Astrocyte of the cerebellum (primary cell): ENCODE results near the gene C12orf57.

ENCODE experiments used
- DNase-seq: peaks from one replicate; pipeline ENCODE4 v3.0.0-alpha.2; 2011; ENCODE audit warnings: low read depth
- H3K4me3 ChIP-seq: 2 replicates; pipeline ENCODE4 v1.5.1; 2011; ENCODE audit warnings: mild to moderate bottlenecking, low read depth, low read length, moderate library complexity
- in situ Hi-C: cut with HindIII; loops from 2 replicates; pipeline ENCODE4 v1.10.0; 2017; ENCODE audit warnings: low sequenced_read_pairs
- TF ChIP-seq, protein P1 (sequence below): IDR thresholded peaks from 2 replicates; pipeline ENCODE4 v1.5.1; 2012; ENCODE audit warnings: low read length, low read depth, moderate library complexity, mild to moderate bottlenecking; ENCODE audit errors: missing control alignments

The C12orf57 gene

GRCh38 chr12:6965026-6965661 is 21.3 kb downstream of the C12orf57 start:
- no peak overlapping the region for H3K4me3 ChIP-seq
- in situ Hi-C loops = no loop called here
- TF ChIP-seq, protein P1, sequence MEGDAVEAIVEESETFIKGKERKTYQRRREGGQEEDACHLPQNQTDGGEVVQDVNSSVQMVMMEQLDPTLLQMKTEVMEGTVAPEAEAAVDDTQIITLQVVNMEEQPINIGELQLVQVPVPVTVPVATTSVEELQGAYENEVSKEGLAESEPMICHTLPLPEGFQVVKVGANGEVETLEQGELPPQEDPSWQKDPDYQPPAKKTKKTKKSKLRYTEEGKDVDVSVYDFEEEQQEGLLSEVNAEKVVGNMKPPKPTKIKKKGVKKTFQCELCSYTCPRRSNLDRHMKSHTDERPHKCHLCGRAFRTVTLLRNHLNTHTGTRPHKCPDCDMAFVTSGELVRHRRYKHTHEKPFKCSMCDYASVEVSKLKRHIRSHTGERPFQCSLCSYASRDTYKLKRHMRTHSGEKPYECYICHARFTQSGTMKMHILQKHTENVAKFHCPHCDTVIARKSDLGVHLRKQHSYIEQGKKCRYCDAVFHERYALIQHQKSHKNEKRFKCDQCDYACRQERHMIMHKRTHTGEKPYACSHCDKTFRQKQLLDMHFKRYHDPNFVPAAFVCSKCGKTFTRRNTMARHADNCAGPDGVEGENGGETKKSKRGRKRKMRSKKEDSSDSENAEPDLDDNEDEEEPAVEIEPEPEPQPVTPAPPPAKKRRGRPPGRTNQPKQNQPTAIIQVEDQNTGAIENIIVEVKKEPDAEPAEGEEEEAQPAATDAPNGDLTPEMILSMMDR = peak; percentile 89
- DNase-seq = peak; percentile 69

GRCh38 chr12:6965714-6966113 is 21.9 kb downstream of the C12orf57 start:
- H3K4me3 ChIP-seq = no peak overlapping the region
- in situ Hi-C loops = no loop called here
- TF ChIP-seq, protein P1 = no peak
- no peak for DNase-seq

GRCh38 chr12:6966351-6966750 is 22.5 kb downstream of the C12orf57 start:
- in situ Hi-C loops = no loop called here
- DNase-seq = no peak

GRCh38 chr12:6967651-6968100 is 23.9 kb downstream of the C12orf57 start:
- TF ChIP-seq, protein P1 = no peak
- DNase-seq = no peak
- in situ Hi-C loops = no loop called here
- H3K4me3 ChIP-seq = no peak overlapping the region

More at GRCh38 chr12:6966351-6966750, 22.5 kb downstream of the C12orf57 start:
- H3K4me3 ChIP-seq = no peak overlapping the region
- TF ChIP-seq, protein P1 = no peak

DNA sequence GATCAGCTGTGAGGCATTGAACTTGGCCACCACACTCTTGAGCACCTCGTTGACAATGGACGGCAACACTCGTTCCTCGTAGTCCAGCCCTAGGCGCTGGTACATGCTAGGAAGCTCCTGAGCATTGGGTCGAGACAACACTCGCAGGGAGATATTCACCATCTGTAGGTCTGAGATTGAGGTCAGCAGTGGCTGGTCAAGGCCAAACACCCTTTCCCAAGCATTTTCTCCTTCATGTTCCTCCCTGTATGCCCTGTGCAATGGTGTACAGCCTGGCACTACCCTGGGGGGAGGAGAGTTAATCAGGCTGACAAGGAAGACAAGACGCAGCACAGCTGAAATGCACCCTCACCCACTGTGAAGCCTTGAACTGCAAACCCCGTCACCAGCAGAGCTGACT is 24.6 kb downstream of the C12orf57 start:
- no peak for DNase-seq
- in situ Hi-C loops = no loop called here
- H3K4me3 ChIP-seq = no peak overlapping the region
- TF ChIP-seq, protein P1 = no peak

GRCh38 chr12:6970096-6970527 is 26.3 kb downstream of the C12orf57 start:
- no peak for DNase-seq
- TF ChIP-seq, protein P1 = no peak
- in situ Hi-C loops = no loop called here
- peak overlapping the region; percentile 79 for H3K4me3 ChIP-seq
